ENCODE results near the gene TJP3. TPM values are rescaled to one million over a fixed set of nuclear protein-coding genes. Genes with fewer than 3 reads are reported as not detected.

TJP3 gene
- total and polyA plus RNA-seq, 3 donors from 2014 or later, result 37.2 to 125 (median 81.1) TPM

GRCh38 chr19:3695986-3696659 is 12.1 kb upstream of the TJP3 start:
- H3K27ac ChIP-seq, result no peak overlapping the region

GRCh38 chr19:3696660-3696995 is 11.6 kb upstream of the TJP3 start:
- DNase-seq, result no peak
- H3K4me1 ChIP-seq, result peaks cover 16% of the 10 kb centered on the region
- TF ChIP-seq CTCF (IDR thresholded peaks at IDR 0.05) (no peak), POLR2A (IDR thresholded peaks at IDR 0.05) (no peak)
- WGBS, 2 donors, result 81 to 89% methylated on average over 10 of the region's 10 CpGs
- no peaks in the 10 kb centered on the region for H3K36me3 ChIP-seq (ENCODE audit: low read depth, missing control alignments)
- H3K27ac ChIP-seq, result no peak overlapping the region
- intact Hi-C loops (cut with DNase I; ENCODE audit: low total_unique reads), result no loop called here
- H3K27me3 ChIP-seq, result no peaks in the 10 kb centered on the region
- H3K9me3 ChIP-seq, result no peaks in the 10 kb centered on the region
- H3K4me3 ChIP-seq, result no peak overlapping the region

More at GRCh38 chr19:3695986-3696659, 12.1 kb upstream of the TJP3 start:
- H3K4me3 ChIP-seq, result no peak overlapping the region
- WGBS, 2 donors, result 87 to 91% methylated on average over 22 to 23 of the region's 23 CpGs
- no peaks in the 10 kb centered on the region for H3K27me3 ChIP-seq
- TF ChIP-seq POLR2A (IDR thresholded peaks at IDR 0.05), result no peak
- no peak for TF ChIP-seq CTCF (IDR thresholded peaks at IDR 0.05)
- intact Hi-C loops (cut with DNase I; ENCODE audit: low total_unique reads), result no loop called here
- H3K4me1 ChIP-seq, result peaks cover 16% of the 10 kb centered on the region
- DNase-seq, result no peak
- H3K9me3 ChIP-seq, result no peaks in the 10 kb centered on the region
- no peaks in the 10 kb centered on the region for H3K36me3 ChIP-seq (ENCODE audit: low read depth, missing control alignments)

- Histone ChIP-seq H3K4me1 (peaks cover 16% of the 10 kb centered on the region), H3K36me3 (ENCODE audit: low read depth, missing control alignments) (no peaks in the 10 kb centered on the region)
- 87 to 88% methylated on average over 30 of the region's 30 CpGs for WGBS, 2 donors
Observed at GRCh38 chr19:3697094-3697493, 11.1 kb upstream of the TJP3 start.

GRCh38 chr19:3697671-3698385 is 10.4 kb upstream of the TJP3 start:
- no peak for DNase-seq
- H3K36me3 ChIP-seq (ENCODE audit: low read depth, missing control alignments), result no peaks in the 10 kb centered on the region
- WGBS, 2 donors, result 84 to 88% methylated on average over 25 to 43 of the region's 43 CpGs
- H3K27ac ChIP-seq, result no peak overlapping the region
- TF ChIP-seq CTCF (IDR thresholded peaks at IDR 0.05), result no peak
- TF ChIP-seq POLR2A (IDR thresholded peaks at IDR 0.05), result no peak
- no peaks in the 10 kb centered on the region for H3K27me3 ChIP-seq
- no peak overlapping the region for H3K4me3 ChIP-seq
- peaks cover 16% of the 10 kb centered on the region for H3K4me1 ChIP-seq
- no peaks in the 10 kb centered on the region for H3K9me3 ChIP-seq
- intact Hi-C loops (cut with DNase I; ENCODE audit: low total_unique reads), result no loop called here

More at GRCh38 chr19:3697094-3697493, 11.1 kb upstream of the TJP3 start:
- intact Hi-C loops (cut with DNase I; ENCODE audit: low total_unique reads), result no loop called here
- DNase-seq, result no peak
- TF ChIP-seq POLR2A (IDR thresholded peaks at IDR 0.05), result no peak
- no peak for TF ChIP-seq CTCF (IDR thresholded peaks at IDR 0.05)
- H3K27ac ChIP-seq, result no peak overlapping the region
- no peaks in the 10 kb centered on the region for H3K9me3 ChIP-seq
- H3K4me3 ChIP-seq, result no peak overlapping the region
- H3K27me3 ChIP-seq, result no peaks in the 10 kb centered on the region
